GM19395 (cell line): ENCODE results near the gene SHISA2.

Experiments
- ATAC-seq: cut with Tn5 transposase; IDR thresholded peaks from one replicate; pipeline ENCODE4 v1.9.1; 2021; ENCODE audit warnings: mild to moderate bottlenecking, moderate library complexity; ENCODE audit not compliant: unreplicated experiment

The SHISA2 gene

DNA sequence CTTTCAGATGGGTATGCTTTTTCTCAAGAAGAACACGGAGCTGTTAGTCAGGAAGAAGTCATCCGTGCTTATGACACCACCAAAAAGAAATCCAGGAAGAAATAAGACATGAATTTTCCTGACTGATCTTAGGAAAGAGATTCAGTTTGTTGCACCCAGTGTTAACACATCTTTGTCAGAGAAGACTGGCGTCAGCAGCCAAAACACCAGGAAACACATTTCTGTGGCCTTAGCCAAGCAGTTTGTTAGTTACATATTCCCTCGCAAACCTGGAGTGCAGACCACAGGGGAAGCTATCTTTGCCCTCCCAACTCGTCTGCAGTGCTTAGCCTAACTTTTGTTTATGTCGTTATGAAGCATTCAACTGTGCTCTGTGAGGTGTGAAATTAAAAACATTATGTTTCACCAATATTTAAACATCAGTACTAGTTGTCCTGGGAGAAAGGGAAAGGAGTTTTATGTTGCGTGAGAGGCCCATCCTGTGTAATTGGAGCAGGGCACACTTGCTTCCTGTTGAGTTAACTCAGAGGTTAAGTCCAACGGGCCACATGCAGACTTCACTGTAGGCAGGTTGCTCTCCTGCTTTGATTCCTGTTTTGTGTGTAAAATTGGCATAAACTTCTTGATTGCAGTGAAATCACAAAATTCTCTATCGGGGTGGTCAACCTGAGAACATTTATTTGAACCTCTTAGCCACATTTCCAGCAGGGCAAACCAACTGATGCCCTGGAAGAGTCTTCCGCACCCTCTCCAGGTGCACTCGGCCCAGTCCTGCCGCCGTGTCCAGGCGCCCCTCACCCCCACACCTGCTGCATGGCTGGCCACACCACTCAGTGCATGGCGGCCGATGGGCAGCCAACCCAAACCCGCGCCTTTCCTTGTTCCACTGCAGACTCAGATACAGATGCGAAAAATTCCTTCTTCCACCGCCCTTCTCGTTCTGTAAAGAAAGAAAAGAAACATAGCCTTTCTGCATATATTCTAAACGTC, 31.6 kb downstream of the SHISA2 start:
- ATAC-seq = no peak

DNA sequence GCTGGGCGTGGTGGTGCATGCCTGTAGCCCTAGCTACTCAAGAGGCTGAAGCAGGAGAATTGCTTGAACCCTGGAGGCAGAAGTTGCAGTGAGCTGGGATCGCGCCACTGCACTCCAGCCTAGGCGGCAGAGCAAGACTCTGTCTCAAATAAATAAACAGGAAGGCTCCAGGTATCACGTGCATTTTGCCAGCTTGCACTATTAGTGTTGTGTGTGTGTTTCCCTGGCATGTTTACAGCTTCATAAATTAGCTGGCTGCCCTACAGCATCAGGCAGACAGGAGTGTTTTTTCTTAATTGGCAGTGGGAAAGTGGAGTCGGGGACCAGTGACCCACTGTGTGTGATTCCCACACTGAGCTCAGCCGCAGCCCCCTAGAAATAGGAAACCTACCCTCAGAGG, 32.6 kb downstream of the SHISA2 start:
- no peak for ATAC-seq

DNA sequence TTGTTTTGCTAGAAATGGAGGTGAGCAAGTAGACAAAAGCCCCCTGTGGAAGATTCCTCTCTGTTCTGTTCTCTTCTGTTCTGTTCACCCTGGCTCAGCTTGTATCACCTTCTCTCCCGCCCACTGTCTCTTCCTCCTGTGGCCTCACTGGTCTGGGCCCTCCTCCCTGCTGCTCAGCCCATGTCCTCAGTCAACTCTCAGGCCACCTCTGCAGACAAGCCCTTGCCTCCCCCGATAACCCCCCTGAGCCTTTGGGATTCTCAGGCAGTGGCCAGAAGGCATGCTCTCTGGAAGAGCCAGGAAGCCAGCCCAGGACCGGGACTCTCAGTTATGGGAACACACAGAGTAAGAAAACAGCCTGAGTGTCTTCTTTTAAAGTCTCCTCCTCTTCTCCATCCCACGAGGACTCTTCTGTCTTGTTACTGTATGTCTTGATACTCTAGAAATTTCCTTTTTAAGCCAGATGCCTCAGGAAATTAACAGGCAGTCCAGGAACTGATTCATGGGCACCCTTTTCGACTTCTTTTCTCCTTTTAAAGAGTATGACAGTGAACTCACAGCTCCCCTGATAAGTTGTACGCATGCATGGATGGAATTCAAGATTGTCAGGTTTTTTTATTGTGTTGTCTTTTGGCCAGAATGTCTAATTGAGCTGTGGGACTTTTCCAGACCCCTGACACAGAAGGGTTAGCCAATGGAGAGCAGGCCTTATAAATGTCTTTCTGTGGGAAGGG, 33.7 kb downstream of the SHISA2 start:
- no peak for ATAC-seq

DNA sequence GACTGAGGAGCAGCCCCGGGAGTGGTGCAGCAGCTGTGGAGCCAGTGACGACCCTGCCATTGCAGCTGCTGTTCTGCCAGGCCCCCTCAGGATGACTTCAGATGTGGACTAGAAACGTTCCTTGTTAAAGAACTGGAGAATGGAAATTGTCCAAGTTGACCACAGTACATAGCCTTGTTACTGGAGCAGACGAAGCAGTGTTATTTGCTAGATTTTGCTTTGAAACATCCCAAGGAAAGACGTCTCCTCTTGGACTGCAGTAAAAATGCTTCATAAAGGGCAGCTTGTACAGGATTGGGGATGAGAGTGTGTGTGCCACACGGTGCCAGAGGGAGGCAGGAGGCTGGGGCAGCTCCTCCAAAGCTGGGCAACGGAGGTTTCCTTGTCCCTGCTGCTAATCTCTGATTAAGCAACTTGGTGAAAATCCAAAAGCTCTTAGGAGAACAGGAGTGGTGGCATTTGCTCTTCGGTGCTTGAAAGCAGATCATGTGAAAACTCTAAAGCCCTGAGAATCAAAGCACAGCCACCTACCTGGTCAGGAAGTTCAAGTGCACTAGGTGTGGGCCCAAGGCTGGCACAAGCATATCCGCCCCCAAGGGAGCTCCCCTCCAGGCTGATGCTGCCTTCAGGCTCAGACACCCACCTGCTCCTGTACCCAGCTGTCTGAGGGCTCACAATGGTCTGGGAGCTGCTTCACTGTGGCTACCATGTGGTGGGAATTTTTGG, 34.5 kb downstream of the SHISA2 start:
- no peak for ATAC-seq

DNA sequence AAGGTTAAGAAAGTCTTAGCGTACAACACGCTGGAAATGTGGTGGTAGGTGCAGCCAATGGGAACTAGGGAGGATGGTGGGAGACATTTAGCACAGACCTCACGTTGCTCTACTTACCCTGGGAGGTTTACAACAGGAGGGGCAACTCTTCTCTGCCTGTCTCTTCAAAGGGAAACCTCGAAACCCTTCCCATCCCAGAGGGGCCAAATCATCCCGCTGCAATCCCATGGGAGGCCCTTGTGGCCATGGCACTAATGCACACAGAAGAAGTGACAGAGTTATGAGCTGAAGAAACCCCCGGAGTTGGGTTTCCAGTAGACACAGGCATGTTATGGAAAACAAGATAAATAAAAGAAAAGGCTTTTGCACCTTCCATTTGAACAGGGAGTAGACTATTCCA, 35.6 kb downstream of the SHISA2 start:
- no peak for ATAC-seq

DNA sequence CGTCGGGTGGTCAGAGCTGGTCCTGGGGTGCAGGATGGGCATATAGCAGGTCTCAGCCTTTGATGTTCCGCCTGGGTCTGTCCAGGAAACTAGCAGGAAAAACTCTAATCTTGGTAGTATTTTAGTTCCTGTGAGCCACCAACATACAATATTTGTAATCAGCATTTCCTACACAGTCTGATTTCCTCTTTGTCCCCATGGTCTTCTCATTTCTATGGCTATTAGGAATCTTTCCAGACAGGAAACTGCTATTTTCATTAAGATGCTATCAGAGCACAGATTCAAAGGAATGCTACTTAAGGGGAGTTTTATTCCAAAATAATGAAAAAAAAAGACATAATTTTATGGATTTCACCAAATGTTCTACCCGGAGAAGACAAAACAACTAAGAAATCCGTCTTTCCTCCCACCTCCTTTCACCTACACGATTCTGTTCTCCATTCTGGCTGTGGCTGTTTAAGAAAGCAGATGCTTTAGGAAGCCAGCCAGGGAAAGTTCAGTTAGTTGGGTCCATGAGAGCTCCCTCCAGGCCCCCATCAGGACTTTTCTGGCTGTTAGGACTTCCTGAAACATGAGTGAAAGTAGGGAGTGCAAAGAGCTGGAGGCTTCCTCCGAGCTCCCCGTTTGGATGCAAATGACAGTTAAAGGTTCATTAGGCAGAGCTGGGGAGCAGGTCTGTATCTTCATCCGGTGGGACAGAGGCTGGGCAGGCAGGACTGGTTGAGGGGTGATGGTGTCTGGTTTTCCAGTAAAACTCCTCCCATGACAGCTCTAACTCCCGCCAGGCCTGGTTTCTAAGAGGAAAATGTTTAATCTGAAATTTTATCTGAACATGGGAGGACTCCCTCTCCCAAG, 36.3 kb downstream of the SHISA2 start:
- no peak for ATAC-seq

DNA sequence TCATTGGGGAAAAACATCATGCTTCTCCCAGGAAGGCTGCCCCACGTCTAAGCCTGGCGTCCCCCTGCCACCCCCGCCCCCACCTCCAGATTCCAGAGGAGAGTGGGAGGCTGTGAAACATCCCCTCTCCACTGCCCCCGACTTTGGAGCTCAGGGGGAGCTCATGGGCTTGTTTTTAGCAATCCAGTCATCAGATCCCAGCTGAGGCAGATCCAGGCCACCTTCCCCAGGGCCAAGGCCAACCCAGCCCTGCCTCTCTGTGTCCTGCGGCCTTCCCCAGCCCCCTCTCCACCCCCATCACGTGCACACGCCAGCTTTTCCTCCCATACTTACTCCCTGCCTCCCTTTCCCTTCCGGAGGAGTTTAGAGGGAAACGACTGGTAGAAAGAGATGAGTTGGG, 38.8 kb downstream of the SHISA2 start:
- no peak for ATAC-seq

DNA sequence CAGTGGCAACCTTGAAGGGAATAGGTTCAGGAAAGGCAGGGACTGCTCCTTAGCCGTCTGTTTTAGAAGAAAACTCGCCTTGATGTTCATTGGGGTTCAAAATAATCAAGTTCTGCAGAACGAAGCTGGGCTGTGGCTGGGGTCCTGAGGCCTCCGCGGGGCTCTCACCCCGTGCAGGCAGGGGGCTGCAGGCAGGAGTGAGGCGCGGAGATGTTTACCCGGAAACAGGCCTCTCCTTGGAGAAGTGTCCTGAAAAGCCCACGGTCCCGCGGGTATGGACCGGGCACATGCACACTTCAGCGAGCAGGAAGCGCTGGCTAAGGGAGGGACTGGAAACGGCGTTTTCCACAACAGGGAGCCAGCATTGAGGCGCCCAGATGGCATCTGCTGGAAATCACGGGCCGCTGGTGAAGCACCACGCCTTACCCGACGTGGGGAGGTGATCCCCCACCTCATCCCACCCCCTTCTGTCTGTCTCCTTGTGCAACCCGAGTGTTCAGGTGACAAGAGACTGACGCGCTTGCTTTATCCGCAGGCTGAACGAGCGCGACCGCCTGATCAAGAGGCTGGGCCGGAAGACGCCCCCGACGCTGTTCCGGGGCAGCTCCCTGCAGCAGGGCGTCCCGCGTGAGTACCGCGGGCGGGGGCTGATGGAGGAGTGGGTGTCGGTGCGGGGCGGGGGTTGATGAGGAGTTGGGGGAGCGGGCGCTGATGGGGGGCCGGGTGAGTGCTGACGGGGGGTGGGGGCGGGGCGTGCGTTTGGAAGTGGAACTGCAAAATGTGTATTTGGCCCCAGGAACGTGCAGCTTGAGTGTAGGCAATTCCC, 39.6 kb downstream of the SHISA2 start:
- ATAC-seq = no peak

DNA sequence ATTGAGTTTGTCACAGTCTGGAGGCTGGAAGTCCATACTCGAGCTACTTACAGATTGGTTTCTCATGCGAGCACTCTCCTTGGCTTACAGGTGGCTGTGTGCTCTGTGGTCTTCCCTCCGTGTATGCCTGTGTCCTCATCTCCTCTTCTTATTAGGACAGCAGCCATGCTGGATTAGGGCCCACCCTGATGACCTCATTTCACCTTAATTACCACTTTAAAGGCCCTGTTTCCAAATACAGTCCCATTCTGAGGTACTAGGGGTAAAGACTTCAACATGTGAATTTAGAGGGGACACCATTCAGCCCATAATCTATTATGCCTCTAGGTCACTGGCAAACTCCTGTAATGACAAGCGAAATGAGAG, 40.6 kb downstream of the SHISA2 start:
- no peak for ATAC-seq

DNA sequence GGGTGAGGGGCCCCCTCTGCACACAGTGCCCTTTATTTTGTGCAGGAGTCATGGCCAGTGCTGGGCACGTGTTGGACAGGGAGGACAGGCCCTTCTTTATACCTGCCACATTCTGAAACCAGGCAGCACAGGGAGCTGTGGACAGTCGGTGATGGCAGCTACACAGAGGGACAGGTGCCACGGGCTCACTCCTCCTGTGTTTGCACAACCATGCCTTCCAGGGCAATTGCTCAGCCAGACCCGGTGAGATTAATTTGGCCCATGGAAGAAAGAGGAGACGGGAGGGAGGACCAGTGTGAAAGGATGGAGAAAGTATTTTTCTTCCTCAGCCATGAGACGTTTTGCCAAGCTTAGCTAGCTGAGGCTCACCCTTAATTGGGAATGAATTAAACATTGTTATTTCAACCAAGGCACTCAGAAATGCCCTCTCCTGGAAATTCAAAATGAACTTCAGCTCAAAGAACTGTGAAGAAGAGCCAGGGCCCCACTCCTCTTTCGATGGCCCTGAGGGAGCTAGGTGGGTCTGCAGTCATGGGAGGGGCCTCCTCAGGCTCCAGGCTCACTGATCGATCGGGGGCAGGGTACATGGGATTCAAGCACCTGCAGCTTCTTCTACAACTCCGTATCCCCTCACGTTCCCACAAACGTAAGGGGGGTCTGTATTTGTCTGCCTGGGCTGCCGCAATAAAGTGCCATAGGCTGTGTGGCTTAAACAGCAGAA, 41.2 kb downstream of the SHISA2 start:
- no peak for ATAC-seq

DNA sequence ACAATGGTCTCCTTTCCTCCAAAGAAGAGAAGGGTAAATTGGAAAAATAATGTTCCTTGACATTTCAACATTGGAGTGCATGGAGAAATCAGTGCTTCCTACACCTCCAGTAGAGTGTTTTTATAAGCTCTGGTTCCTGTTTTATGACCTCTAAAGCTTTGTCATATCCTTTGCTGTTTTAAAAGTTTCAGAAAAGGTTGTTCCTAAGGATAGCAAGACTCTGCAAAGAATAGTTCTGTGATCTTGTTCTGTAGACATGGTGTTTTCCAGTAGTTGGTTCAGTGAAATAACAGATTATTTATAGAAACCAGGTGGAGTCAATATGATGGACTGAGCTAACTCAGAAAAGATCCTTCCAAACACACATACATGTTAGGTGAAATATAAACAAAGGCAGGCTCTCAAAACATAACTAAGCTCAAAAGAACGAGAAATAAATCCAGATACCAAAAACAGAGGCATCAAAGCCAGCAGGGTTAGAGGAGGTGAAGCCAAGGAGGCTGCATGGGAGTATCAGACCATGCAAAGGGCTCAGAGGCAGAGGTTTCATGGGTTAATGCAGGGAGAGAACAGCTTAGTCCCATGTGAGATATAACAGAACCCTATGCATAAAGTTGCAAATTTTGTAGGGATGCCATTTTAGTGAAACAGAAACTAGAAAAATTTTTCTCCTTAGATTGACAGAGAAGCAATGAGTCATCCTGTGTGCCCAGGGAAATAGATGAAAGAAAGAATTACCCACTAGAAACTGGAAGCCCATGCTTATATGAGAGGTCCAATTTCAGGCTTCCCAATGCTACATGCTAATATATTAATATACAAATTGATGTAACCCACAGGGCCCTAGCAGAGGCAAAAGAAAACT, 44.3 kb downstream of the SHISA2 start:
- no peak for ATAC-seq
